PC-3 (cell line): Measurements from ENCODE around the gene CNKSR3.

Experiments used
- EZH2 ChIP-seq: fragments of 300-600 bp; sonication (generic); IDR thresholded peaks from one replicate; pipeline ENCODE4 v1.6.1; 2017; ENCODE audit warnings: antibody characterized with exemption, mild to moderate bottlenecking, low read length; ENCODE audit not compliant: unreplicated experiment
- EZH2phosphoT487 ChIP-seq: fragments of 300-600 bp; sonication (generic); IDR thresholded peaks from 2 replicates; pipeline ENCODE4 v1.6.1; 2018; ENCODE audit warnings: mild to moderate bottlenecking, antibody characterized with exemption, low read length, borderline replicate concordance
- TF ChIP-seq, protein P1 (sequence below): fragments of 300-600 bp; sonication (generic); conservative IDR thresholded peaks from 2 replicates; pipeline ENCODE4 v1.5.1; 2017; ENCODE audit warnings: antibody characterized with exemption, low read depth, mild to moderate bottlenecking, low read length

DNA sequence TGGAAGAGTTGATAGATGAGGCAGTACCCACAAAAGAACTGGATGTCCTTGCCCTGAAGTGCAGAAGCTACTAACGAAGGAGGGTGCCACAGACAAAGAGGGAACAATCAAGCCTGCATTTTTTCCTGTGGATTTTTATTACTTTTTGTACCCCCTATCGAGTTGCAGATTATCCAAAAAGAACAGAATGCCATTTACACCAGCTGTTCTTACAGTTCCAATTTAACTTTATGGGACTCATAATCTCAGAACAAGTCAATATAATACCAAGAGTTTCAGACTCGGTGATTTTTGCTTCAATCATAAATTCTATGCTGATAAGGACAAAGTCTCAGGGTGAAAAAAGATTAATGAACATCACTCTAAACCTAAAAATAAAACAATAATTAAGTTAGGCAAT is 4.0 kb upstream of the CNKSR3 start:
- TF ChIP-seq EZH2 (no peak), EZH2phosphoT487 (no peak)
- TF ChIP-seq, protein P1, sequence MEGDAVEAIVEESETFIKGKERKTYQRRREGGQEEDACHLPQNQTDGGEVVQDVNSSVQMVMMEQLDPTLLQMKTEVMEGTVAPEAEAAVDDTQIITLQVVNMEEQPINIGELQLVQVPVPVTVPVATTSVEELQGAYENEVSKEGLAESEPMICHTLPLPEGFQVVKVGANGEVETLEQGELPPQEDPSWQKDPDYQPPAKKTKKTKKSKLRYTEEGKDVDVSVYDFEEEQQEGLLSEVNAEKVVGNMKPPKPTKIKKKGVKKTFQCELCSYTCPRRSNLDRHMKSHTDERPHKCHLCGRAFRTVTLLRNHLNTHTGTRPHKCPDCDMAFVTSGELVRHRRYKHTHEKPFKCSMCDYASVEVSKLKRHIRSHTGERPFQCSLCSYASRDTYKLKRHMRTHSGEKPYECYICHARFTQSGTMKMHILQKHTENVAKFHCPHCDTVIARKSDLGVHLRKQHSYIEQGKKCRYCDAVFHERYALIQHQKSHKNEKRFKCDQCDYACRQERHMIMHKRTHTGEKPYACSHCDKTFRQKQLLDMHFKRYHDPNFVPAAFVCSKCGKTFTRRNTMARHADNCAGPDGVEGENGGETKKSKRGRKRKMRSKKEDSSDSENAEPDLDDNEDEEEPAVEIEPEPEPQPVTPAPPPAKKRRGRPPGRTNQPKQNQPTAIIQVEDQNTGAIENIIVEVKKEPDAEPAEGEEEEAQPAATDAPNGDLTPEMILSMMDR, result no peak
